DMS53 treated with DMSO at 0.1 percent for 48 hours (cell line): Measurements from ENCODE around the gene MAN1A1.
"Not testable (repeated sequence)": the region's sequence is repeated elsewhere in the genome, so short reads cannot be mapped to it uniquely, and the experiment has no call there.

ENCODE experiments used
- DNase-seq: peaks from one replicate; lab custom pipeline; 2025; ENCODE audit not compliant: unreplicated experiment; lab: John Stamatoyannopoulos, UW

Gene MAN1A1

DNA sequence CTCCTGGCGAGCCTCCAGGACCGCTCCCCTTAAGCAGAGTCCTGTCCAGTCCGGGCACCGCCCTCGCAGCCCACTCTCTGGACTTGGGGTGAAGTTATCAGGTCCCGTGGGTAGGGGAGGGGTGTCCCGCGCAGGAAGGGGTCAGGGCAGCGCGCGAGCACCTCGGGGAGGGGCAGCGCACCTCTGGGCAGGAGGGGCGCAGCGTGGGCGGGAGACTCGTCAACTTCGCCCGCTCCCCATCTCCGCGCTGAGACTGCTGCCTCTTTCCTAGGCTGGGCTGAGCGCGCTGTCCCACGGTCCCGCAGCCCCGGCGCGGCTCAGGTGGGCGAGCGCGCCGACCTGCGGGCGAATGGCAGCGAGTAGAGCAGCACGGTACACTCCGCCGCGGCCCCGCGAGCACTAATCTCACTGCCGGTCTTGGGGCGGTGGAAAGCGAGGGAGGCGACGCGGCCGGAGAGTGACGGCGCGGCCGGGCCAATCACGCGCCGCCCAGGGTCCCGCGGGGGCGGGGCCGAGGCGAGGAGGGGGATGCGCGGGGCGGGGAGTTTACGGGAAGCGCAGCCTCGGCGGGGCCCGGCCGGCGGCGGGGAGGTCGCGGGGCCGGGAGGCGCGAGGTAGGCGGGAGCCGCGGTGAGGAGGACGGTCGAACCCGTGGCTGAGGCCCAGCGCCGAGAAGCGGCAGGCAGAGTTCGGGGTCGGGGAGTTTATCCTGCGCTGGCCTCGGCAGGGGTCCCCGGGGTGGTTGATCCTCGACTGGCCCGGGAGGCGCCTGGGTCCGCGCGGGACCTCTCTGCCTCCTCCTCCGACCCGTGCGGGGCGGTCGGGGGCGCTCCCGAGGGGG lies at the start of gene MAN1A1:
TSS of gene MAN1A1 (minus strand) at position 401 of the 841 bp plus-strand sequence. CDS start 696 bp downstream, outside the sequence.
- peak; percentile 16 for DNase-seq

DNA sequence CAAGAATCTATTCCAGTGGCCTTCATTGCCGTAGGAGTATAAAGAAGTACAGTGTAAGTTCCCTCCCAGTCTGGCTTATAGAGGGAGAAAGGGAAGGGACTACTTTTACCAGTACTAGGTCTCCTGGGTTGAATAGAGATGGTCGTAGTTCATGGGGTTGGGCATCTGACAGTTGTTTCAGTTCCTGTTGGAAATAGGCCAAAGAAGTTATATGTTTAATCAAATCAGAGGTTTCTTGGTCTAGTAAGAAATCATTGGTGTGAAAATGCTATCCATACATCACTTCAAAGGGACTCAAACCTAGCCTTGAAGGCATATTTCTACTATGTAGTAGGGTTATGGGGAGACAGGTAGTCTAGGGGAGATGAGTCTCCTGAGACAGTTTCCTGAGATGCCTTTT lies 45.6 kb upstream of the MAN1A1 start:
- DNase-seq = no peak

DNA sequence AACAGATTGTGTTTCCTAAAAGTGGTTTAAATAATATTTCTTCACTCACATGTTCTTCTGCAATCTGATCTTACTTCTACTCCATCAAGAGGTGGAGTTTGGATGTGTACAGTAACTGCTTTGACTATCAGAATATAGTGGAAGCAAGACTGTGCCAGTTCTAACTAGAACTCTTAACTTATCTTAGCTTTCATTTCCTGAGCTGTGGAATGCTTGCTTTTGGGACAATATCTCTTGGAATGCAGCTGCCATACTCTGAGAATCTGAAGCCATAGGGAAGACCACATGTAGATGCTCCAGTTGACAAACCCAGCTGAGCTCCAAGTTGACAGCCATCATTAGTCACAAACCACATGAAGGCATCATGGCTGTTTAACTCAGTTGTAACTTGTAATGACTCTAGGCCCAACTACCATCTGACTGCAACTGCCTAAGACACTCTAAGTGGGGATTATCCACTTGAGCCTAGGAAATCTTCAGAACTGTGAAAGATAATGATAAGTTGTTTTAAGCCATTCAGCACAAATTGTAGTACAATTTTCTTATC lies 40.8 kb upstream of the MAN1A1 start:
- DNase-seq = no peak

DNA sequence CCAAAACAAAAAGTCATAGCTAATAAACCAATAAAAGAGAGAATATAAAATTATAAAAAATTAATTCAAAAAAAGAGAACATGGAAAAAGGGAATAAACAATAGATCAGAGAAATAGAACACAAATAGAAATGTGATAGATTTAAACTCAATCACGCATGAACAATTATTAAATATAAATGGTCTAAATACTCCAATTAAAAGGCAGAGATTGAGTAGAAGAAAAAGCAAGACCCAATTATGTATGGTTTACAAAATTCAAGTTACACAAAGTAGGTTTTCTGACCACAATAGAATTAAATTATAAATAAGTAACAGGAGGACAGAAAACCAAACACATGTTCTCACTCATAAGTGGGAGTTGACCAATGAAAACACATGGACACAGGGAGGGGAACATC lies 36.4 kb upstream of the MAN1A1 start:
- DNase-seq = no peak

DNA sequence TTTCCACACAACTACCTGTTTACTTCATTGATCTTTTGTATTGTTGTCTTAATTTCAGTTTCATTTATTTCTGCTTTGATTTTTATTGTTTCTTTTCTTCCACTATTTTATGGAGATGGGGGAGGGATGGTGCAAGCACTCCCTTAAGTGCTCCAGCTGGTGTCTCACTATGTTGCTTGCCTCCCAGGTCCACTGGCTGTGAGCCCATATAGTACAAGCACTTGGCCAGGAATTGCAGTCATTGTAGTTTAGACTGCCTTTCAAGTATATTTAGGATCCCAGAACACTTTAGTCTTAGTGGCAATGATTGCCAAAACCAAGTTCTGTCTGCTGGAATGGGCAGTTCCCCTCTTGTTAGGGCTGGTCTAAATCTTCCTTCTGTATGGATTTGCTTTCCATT lies 34.9 kb upstream of the MAN1A1 start:
- DNase-seq = no peak

DNA sequence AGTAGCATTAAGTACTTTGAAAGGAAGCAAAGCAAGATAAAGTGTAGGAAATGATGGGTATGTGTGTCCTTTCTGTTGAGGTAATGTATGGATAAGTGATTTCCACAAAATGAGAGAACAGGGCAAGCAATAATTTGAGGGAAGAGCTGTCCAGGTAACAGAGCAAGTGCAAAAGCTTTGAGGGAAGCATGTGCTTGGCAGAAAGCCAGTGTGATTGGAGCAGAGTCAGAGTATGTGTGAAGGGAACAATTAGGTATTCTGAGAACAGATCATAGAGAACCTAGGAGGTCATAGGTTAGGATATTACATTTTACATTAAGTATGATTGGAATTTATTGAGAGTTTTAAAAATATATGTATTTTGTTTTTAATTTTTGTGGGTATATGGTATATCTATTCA lies 30.2 kb upstream of the MAN1A1 start:
- no peak for DNase-seq

DNA sequence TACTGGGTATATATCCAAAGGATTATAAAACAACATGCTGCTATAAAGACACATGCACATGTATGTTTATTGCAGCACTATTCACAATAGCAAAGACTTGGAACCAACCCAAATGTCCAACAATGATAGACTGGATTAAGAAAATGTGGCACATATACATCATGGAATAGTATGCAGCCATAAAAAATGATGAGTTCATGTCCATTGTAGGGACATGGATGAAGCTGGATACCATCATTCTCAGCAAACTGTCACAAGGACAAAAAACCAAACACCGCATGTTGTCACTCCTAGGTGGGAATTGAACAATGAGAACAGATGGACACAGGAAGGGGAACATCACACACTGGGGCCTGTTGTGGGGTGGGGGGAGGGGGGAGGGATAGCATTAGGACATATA lies 27.5 kb upstream of the MAN1A1 start:
- DNase-seq = not testable (repeated sequence)

DNA sequence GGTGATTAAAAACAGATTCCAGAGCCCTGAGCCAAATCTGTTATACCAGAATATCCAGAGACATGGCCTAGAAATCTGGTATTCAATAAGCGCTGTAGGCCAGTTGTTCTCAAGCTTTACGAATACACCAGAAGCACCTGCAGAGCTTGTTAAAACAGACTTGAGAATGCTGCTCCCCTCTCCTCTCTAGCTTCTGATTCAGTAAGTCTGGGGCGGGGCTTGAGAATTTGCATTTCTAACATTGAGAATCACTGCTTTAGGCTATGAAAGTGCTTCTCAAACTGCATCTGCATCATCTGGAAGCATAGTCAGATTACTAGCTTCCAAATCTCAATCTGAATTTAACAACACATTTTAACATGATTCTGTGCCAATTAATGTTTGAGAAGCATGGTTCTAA lies 20.5 kb upstream of the MAN1A1 start:
- DNase-seq = no peak

DNA sequence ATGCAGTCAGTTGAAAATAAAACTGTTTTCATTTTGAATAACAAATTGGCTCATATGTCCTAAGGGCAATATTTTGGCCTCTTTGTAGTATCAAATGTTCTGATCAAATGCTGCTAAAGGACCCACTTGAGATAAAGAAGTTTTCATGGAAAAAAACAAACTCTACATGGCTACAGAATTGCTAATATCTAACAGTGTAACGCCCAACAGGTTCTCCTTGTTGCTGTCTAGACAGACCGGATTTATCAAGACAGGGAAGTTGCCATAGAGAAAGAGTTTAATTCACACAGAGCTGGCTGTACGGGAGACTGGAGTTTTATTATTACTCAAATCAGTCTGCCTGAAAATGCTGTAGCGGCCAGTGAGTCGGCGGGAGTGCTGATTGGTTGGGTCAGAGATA lies 19.4 kb upstream of the MAN1A1 start:
- DNase-seq = no peak

DNA sequence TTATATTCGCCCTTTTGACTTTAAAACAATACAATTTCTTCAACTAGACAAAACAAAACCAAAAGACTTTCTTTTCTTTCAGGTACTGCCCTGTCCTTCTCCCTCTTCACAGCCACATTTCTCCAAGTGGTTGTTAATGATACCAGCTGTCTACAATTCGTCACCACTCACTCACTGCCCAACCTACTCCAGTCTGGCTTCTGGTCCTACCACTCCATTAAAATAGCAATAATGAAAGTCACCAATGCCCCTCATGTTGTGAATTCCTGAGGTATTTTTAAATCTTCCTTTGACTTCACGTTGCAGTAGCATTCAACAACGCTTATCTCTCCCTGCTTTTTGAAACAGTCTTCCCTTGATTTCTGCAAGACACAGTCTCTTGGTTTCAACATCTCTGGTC lies 11.6 kb upstream of the MAN1A1 start:
- DNase-seq = no peak

DNA sequence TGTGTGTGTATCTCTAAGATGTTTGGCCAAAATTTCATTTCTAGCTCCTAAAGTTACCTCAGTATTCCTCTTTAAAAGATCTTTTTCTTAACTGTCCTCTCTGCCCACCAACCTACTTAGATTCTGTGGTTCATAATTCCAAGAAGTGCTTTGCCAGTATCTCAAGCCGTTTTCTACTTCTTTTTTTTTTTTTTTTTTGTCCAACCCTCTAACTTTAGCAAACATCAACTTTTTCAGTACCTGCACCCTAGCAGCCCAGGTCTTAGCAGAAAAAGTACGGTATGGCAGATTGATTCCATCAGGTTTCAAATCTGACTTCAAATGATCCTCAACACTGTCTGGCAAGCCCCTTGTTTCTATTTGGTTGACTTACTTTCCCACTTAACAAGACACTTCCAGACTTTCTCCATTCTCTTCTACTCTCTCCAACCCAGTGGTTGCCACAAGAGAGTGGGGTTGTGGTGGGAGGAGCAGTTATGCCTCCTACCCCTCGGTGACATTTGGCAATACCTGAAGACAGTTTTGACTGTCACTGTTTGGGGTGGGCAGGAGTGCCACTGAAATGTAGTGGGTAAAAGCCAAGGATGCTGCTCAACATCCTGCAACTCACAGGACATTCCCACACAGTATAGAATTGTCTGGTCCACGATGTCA lies 10.8 kb upstream of the MAN1A1 start:
- DNase-seq = no peak

DNA sequence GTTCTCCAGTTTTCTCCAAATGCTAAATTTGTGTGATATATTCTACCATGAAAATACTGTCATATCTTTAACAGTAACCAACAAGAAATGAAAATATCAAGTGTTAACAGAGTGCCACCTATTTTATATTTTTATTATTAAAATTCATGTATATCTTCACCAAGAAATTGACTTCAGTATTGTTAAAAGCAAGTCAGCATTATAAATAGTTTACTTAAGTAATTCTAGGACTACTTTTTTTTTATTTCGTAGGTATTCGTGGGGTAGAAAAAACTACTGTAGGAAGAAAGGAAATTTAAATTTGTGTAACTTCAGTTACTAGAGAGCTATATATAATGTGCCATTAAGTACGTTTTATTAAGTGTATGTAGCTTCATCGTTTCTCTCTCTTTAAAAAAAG lies 6.3 kb upstream of the MAN1A1 start:
- no peak for DNase-seq

DNA sequence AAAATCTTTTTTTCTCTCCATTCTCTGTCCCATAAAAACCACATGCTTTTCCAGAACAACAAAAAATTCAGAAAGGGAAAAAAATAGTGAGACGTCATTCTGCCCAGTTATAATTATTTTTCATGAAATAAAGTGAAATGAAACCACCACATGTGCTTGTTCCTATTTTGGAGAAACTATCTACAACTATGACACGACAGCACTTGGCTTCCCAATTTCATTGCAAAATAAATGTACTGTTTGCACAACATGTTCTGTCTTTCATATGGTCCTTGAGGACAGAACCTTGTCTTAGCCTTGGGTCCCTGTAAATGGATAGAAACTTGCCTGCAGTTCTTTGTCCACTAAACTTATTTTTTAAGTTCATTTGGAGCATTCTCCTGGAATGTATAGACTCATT lies 5.6 kb upstream of the MAN1A1 start:
- DNase-seq = no peak

DNA sequence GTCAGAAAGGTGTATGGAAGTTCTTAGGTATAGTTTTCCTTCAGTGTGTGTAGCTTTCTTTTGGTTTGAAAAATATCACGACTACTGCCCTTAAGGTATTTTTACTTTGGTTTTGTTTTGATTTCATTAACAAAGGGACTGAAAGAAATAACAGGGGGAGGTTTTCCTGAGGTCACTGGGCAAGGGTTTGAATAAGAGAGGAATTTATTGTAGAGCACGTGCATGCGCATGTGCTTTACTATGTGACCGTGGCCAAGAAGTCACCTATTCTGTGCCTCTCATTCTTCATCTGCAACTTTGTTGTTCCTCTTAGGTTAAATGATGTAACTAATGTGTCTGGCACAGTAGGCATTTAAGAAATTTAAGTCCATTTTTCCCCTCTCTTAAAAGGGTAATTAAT lies 4.1 kb upstream of the MAN1A1 start:
- DNase-seq = no peak

DNA sequence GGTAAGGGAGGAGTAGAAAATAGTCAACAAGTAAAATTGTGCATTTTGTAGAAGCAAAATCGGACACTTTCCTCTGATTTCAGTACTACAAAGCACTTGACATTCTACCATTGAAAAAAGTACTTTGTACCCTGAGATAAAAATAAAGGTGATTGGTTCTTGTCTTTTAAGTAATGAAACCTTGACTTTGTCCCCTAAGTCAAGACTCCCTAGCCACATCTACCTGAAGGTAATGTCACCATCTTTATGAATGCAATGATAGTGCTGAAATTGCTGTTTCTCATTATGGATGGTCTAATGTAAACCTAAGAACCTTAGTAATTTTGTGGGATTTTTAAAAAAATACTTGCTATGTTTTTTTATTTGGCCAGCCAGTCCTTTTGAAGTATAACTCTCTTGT lies 2.4 kb upstream of the MAN1A1 start:
- DNase-seq = no peak

DNA sequence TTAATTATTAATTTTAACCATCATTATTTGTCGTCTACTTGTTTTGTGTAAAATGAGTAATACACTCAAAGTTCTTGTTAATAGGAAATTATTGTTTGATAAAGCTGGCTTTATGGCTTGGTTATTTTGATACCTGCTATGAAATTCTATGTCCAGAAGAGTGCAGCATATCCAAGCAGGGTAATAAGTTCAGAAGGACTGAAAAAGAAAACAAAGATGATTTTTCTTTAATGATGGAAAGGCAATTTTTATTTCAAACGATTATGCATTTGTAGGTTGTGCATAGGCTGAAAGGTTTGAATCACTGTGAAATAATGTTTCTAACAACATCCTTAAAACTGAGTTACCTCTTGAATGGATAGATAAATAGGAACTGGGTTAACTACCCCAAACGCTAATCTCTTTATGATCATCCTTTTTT lies 1.4 kb upstream of the MAN1A1 start:
- peak; percentile 25 for DNase-seq

DNA sequence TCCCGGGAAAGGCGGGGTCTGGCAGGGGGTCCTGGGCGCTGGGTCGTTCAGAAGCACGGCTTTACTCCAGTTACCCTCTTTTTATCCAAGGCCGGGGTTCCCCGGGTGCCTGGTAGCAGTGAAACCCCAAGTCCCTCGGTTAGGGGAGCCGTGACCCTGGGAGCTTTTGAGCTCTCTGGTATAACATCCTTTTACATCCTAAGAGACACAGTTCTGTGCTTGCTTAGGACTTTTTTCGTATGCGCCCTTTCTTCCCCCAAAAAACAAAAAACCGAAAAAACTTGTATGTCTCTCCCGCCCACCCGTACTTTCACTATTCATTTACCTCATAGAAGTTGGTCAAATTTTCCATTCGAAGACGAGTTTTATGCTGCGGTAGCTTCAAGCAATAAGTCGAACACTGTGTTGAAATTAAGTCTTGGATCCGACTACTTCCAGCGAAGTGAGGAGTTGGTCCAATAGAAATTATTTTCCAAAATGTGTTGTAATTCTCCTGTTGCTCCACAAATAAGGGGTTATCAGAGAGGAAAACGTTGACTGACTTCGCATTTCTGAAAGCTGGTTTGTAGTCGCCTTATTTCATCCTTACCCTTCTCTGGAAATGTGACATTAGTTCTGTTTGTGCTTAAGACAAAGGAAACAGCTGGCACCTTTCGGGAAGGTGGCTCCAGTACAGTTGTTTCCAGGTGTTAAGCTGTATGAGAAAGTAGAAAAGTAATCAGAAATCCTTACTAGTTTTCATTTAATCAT lies 816 bp upstream of the MAN1A1 start:
- DNase-seq = peak; percentile 25

DNA sequence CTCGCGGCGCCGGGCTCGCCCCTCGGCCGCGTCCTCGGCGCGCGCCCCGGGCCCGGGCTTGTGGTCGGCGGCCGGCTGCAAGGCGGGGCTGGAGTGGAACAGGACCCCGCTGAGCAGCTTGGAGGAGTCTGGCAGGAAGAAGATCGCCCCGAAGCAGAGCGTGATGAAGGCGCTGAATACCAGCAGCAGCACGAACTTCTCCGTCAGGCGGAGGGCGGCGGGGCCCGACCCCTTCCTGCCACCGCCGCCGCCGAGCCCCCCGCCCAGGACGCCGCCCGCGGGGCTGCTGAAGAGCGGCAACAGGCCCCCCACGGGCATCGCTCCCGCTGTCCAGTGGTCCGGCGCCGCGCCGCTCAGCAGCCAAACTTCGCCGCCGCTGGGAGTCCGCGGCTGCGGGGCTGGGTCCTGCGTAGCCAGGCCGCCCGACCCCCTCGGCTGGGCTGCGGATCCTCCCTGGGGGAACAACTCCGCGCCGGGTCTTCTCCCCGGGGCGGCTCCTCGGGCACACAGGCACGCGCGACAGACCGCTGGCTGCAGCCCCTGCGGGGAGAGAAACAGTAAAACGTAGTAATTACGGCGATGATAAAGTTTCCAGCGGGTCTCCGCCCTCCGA lies 707 bp downstream of the MAN1A1 start:
- DNase-seq = no peak

DNA sequence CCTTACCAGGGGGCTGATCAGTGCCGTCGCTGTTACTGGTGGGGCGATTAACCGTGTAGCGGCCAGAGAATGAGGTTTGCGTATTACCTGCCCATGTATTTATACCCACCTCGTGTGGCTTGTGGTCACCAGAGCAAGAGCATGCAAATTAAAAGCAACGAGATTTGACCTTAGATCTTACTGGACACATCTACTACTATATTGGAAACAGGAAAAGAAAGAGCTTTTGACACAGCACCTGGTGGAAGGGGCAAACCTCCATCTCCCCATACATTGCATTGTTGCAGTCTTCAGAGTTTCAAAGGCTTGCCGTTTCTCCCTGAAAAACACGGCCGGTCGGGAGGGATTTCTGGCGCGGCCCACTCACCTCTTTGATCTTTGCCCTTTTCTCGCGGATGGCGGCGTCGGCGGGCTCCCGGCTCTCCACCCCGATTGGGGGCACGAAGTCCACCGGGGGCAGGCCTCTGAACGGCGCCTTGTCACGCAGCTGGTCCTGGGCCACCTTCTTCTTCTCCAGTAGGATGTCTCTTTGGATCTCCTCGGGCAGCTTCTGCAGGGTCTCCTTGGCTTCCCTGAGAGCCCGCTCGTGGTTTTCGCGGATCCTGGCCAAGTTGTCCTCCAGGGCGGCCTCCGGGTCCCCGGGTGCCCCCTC lies 1.3 kb downstream of the MAN1A1 start:
- no peak for DNase-seq

DNA sequence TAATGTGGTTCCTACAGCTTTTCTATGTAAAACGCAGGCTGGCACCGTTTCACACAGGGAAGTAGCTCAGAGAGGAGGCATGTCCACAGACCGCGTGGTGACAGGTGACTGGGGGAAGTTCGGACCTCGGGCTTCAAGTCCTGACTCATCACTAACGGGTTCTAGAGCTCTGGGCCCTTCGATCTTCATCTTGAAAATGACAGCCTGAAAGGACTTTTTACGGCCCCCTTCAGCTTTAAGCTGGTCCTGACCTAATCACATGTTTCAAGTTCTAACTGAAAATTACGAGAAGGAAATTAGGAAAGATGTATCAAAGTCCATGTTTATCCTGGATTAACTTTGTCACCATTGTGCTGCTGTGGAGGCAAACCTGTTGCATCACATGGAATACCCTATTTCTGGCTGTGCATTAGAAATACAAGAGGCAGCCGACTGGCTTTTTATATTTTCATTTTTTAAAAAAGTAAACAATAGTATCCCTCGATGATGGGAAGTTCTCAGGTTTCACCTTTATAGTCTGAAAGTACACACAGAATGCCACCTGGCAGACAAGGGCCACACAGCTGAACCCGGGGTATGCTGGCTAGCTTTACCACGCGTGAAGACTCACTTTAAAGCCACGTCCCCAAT lies 2.0 kb downstream of the MAN1A1 start:
- peak; percentile 12 for DNase-seq
